Right atrium auricular region (tissue), 2 donors: ENCODE data around the gene CFAP52. TPM values are rescaled to one million over a fixed set of nuclear protein-coding genes. Genes with fewer than 3 reads are reported as not detected.
"Not testable (repeated sequence)": the region's sequence is repeated elsewhere in the genome, so short reads cannot be mapped to it uniquely, and the experiment has no call there.

Source experiments
- DNase-seq: peaks from one replicate; pipeline ENCODE4 v3.0.0-alpha.2; 2019; ENCODE audit warnings: low spot score
- H3K27ac ChIP-seq, 2 donors: fragments of 200-600 bp; sonication (generic); 1 replicate in 1 of 2; 2 replicates in 1 of 2; pipeline ENCODE4 v1.5.1; 2016 to 2019
- H3K27me3 ChIP-seq, 2 donors: fragments of 200-600 bp; sonication (generic); one replicate each; pipeline versions ENCODE4 v1.5.1 to v1.6.0; 2017 to 2019
- H3K36me3 ChIP-seq: fragments of 200-600 bp; sonication (generic); one replicate; pipeline ENCODE4 v1.5.1; 2016
- H3K4me1 ChIP-seq, 2 donors: fragments of 200-600 bp; sonication (generic); one replicate each; pipeline versions ENCODE4 v1.5.1 to v1.6.0; 2017 to 2019
- H3K4me3 ChIP-seq, 2 donors: fragments of 200-600 bp; sonication (generic); 1 replicate in 1 of 2; 2 replicates in 1 of 2; pipeline ENCODE4 v1.5.1; 2017 to 2019; ENCODE audit warnings: mild to moderate bottlenecking in 1 of 2, moderate library complexity in 1 of 2
- H3K9me3 ChIP-seq, 2 donors: fragments of 200-600 bp; sonication (generic); one replicate each; pipeline ENCODE4 v1.5.1; 2019
- CTCF ChIP-seq, 2 donors: fragments of 200-600 bp; sonication (generic); IDR thresholded peaks; one replicate each; pipeline ENCODE4 v1.5.1; 2019; ENCODE audit warnings: antibody characterized with exemption in 2 of 2
- total RNA-seq, 2 donors: library from RNA; depleted of rRNA; stranded (reverse); fragments of >200 nt; gene quantifications; one replicate each; pipeline ENCODE4 v1.1.0, GENCODE V29; 2016

CFAP52 gene
- total RNA-seq, 2 donors from 2014 or later = 1.1 TPM; not detected in 1

- Histone ChIP-seq H3K27ac (no peak overlapping the region), H3K9me3 (no peaks in the 10 kb centered on the region), H3K4me3 (no peak overlapping the region), H3K36me3 (no peaks in the 10 kb centered on the region), H3K27me3 (no peaks in the 10 kb centered on the region), H3K4me1 (no peaks in the 10 kb centered on the region)
- no peak for DNase-seq
- TF ChIP-seq CTCF (IDR thresholded peaks at IDR 0.05) = no peak
Observed at GRCh38 chr17:9544221-9544620, 32.2 kb upstream of the CFAP52 start.

GRCh38 chr17:9549215-9549614 is 27.2 kb upstream of the CFAP52 start:
- Histone ChIP-seq H3K27me3 (no peaks in the 10 kb centered on the region), H3K4me3 (no peak overlapping the region), H3K27ac (no peak overlapping the region), H3K4me1 (no peaks in the 10 kb centered on the region), H3K36me3 (no peaks in the 10 kb centered on the region), H3K9me3 (no peaks in the 10 kb centered on the region)
- TF ChIP-seq CTCF (IDR thresholded peaks at IDR 0.05) = no peak
- no peak for DNase-seq

GRCh38 chr17:9553181-9553580 is 23.3 kb upstream of the CFAP52 start:
- no peak overlapping the region for H3K27ac ChIP-seq
- no peaks in the 10 kb centered on the region for H3K27me3 ChIP-seq
- no peak for TF ChIP-seq CTCF (IDR thresholded peaks at IDR 0.05)
- H3K9me3 ChIP-seq = no peaks in the 10 kb centered on the region
- peaks cover 12% of the 10 kb centered on the region for H3K36me3 ChIP-seq
- no peaks in the 10 kb centered on the region for H3K4me1 ChIP-seq
- DNase-seq = no peak
- no peak overlapping the region for H3K4me3 ChIP-seq

GRCh38 chr17:9553596-9553995 is 22.8 kb upstream of the CFAP52 start:
- peaks cover 12% of the 10 kb centered on the region for H3K36me3 ChIP-seq
- no peak overlapping the region for H3K4me3 ChIP-seq
- no peaks in the 10 kb centered on the region for H3K9me3 ChIP-seq
- no peak overlapping the region for H3K27ac ChIP-seq
- no peak for DNase-seq
- no peak for TF ChIP-seq CTCF (IDR thresholded peaks at IDR 0.05)
- no peaks in the 10 kb centered on the region for H3K27me3 ChIP-seq
- no peaks in the 10 kb centered on the region for H3K4me1 ChIP-seq

GRCh38 chr17:9554715-9555114 is 21.7 kb upstream of the CFAP52 start:
- H3K27ac ChIP-seq, H3K4me3 ChIP-seq, H3K9me3 ChIP-seq, DNase-seq, H3K4me1 ChIP-seq, H3K27me3 ChIP-seq: not testable (repeated sequence)
- peaks cover 12% of the 10 kb centered on the region for H3K36me3 ChIP-seq
- TF ChIP-seq CTCF (IDR thresholded peaks at IDR 0.05) = peak in 1 of 2 donors; percentile 33

- Histone ChIP-seq H3K36me3 (peaks cover 12% of the 10 kb centered on the region), H3K9me3 (no peaks in the 10 kb centered on the region), H3K4me3 (no peak overlapping the region), H3K4me1 (no peaks in the 10 kb centered on the region), H3K27me3 (no peaks in the 10 kb centered on the region), H3K27ac (no peak overlapping the region)
- no peak for DNase-seq
- TF ChIP-seq CTCF (IDR thresholded peaks at IDR 0.05) = no peak
Observed at GRCh38 chr17:9557161-9557755, 19.2 kb upstream of the CFAP52 start.
